Loucy (cell line): Measurements from ENCODE around the gene DNAH11.

Experiments
- CTCF ChIP-seq: fragments of 200-600 bp; sonication (generic); conservative IDR thresholded peaks from 2 replicates; pipeline ENCODE4 v1.5.1; 2014; ENCODE audit warnings: mild to moderate bottlenecking, antibody characterized with exemption, low read length
- EZH2phosphoT487 ChIP-seq: fragments of 200-600 bp; IDR thresholded peaks from 2 replicates; pipeline ENCODE4 v1.6.1; 2018; ENCODE audit warnings: antibody characterized with exemption, mild to moderate bottlenecking, moderate library complexity, borderline replicate concordance

GRCh38 chr7:21948887-21949540 is 406.2 kb downstream of the DNAH11 start:
- TF ChIP-seq CTCF (no peak), EZH2phosphoT487 (no peak)
